ENCODE data around the gene MTERF4.

MTERF4 gene

GRCh38 chr2:241134711-241135110 lies 32.6 kb upstream of the MTERF4 start:
- DNase-seq (ENCODE audit: low spot score): no peak

DNA sequence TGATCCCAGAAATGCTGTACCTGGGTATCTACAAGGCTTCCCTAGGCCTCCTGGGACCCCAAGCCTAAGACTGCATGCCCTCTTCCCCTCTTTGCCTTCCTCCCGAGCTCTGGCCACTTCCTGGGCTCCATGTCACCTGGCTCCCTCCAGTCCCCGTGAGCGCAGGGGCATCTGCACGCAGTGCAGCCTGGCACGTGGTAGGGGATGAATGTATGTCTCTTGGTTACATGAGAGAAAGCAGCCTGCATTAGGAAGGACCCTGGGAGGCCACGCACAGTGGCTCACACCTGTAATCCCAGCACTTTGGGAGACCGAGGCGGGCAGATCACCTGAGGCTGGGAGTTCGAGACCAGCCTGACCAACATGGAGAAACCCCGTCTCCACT lies 31.3 kb upstream of the MTERF4 start:
- DNase-seq (ENCODE audit: low spot score): no peak

DNA sequence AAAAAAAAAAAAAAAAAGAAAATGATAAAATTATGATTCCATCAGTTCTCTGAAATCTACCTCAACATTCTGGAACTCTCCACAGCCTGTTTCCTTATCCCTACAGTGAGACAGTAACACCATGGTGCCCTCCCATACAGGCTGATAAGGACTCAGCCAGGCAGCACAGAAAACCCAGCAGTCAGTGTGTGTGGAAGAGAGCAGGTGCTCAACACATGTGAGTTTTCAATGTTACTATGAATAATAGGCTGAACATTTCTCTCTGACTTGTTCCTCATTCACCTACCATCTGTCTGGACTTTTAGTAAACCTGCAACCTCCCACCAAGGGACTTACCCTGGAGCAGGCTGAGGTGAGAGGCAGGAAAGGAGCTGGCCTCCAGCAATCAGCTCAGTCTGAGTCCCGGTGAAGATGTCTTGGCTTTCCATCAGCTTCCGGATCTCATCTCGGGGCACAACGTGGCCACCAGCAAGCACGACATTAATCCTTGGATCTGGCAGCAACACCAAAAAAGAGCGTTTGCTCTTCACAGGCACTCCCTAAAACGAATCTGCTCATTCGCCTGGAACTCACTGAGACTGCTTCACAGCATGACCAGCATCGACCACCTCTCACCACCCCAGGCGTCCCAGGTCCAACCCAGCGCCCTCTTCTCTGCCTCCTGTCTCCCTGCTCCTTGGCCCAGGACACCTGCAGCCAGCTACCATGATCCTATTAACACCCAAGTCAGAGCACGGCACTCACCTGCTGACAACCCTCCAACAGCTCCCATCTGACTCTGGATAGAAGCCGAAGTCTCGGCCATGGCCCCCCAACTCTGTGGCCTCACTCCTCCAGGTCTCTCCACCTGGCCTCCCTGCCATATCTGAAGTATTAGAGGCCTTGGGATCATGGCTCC lies 30.7 kb upstream of the MTERF4 start:
- no peak for DNase-seq (ENCODE audit: low spot score)

- no peak for DNase-seq (ENCODE audit: low spot score)
Measured at GRCh38 chr2:241131531-241131930, 29.4 kb upstream of the MTERF4 start.

DNA sequence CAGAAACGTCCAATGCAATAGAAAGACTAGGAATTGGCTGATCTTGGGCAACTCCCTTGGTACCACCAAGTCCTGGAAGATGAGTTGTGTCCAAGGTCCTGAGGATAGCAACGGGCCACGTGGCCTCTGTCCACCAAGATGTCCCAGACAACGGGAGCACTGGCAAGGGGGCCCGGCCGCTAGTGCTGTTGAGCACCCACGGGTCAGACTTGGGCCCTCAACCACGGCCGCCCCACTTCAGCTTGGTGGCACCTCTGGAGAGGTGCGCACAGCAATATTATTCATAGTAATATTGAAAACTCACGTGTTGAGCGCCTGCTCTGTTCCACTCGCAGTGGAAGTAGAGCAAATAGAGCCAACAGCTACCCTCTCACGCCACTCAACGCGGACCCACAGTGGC lies 28.2 kb upstream of the MTERF4 start:
- no peak for DNase-seq (ENCODE audit: low spot score)

DNA sequence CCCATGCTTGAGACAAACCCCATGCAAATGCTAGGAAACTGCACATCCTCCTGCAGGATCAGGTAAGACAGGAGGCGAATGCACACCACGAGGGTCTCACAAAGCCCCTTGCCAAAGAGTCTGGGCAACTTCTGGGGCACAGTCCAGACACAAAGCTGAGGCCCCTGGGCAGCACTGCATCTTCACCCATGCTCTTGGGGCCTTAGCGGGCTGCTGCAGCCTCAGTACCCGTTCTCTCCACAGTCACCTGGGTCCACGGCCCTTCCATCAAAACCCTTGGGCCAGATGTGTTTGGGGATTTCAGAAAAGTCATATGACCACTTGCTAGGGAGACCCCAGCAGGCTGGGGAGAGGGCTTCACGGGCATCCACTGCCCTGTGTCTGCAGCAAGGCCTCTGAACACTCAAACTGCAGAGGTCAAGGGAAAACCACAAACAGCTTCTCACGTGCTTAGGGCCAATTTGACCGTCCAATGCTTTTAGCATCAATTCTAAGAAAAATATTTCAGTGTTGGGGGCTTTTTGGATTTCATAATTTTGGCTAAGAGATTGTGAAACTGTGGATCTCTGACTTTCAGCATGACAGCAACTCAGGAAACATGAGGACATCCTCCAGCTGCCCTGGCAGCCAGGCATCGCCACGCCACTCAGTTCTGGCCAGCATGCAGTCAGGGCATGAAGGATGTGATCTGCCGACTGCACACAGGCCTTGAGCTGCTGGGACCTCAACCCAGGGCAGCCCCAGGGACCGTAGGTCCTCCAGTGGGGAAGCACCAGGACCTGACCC lies 27.2 kb upstream of the MTERF4 start:
- no peak for DNase-seq (ENCODE audit: low spot score)

GRCh38 chr2:241128266-241128665 lies 26.2 kb upstream of the MTERF4 start:
- no peak for DNase-seq (ENCODE audit: low spot score)

GRCh38 chr2:241126771-241127202 lies 24.7 kb upstream of the MTERF4 start:
- DNase-seq (ENCODE audit: low spot score): no peak

DNA sequence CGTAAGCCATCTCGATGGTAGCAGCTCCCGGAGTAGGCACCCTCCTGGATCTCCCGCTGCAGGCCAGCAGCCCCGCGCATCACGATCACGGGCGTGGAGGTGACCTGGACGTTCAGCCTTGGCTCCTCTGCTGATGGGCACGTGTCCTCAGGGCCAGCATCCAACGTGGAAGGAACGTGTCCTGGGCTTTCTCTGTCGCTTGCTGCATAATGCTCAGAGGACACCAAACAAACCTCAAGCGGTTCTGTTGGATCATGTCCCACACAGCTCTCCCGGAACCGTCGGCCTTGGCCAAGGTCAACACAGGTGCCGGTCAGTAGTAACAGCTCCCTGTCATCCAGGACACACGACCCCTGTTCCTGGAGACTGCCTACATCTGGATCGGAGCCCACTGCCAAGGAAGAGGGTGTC lies 24.1 kb upstream of the MTERF4 start:
- DNase-seq (ENCODE audit: low spot score): no peak

GRCh38 chr2:241125626-241126025 lies 23.5 kb upstream of the MTERF4 start:
- DNase-seq (ENCODE audit: low spot score): no peak

GRCh38 chr2:241123816-241124536 lies 21.9 kb upstream of the MTERF4 start:
- no peak for DNase-seq (ENCODE audit: low spot score)

DNA sequence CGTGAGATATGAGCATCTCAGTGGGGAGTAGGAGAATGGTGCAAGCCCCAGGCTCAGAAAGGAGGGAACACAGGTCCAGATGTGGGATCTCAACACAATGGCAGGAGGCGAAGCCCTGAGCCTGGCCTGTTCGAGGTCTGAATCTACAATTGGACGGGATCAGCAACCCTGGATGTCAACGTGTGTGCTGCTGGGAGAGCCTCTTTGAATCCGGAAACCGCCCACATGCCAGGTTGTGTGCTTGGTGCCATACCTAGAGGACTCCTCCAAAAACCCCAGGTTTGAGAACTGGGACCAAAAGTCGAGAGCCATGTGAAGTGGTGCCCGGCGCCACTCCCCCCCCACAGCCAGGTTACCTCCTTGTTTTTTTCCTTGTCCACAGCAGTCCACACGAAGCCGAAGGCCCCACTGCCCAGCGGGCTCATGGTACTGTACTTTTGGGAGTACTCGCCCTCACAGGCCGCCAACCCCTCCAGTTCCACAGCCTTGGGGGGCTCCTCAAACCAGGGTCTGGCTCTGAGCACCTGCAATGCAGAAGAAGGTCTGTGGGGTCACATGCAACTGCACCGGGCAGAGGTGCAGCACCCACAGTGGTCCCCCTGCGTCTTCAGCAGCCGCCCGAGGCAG lies 20.4 kb upstream of the MTERF4 start:
- no peak for DNase-seq (ENCODE audit: low spot score)

GRCh38 chr2:241121008-241121407 lies 18.9 kb upstream of the MTERF4 start:
- no peak for DNase-seq (ENCODE audit: low spot score)

DNA sequence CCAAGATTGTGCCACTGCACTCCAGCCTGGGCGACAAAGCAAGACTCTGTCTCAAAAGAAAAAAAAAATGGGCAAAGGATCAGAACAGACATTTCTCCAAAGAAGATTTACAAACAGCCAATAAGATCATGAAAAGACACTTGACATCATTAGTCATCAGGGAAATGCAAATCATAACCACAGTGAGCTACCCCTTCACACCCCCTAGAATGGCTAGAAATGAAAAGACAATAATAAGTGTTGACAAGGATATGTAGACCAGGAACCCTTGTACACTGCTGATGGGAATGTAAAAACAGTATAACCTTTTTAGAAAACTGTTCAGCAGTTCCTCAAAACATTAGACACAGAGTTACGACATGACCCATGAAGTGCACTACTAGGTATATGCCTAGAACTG lies 18.4 kb upstream of the MTERF4 start:
- DNase-seq (ENCODE audit: low spot score): no peak

- no peak for DNase-seq (ENCODE audit: low spot score)
Measured at GRCh38 chr2:241118737-241119505, 16.8 kb upstream of the MTERF4 start.

- DNase-seq (ENCODE audit: low spot score): no peak
Measured at GRCh38 chr2:241116606-241117560, 14.8 kb upstream of the MTERF4 start.

- DNase-seq (ENCODE audit: low spot score): no peak
Measured at GRCh38 chr2:241115361-241115760, 13.3 kb upstream of the MTERF4 start.

DNA sequence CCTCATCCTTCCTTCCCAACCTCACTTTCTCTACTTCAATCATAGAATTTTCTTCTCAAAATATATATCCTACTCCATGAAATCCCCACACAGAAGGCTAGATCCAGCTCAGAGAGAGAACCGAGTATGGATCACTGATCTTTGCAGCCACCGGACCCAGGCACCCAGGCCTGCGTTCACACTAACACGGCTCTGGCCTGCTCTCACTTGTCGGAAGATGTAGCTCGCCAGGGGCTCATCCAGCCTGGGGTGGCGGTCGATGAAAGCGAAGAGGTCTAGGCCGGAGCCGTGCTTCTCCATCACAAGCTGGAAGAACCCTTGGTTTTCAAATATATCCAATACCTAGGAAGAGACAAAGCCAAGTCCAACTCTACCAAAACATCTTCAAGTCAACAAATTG lies 12.7 kb upstream of the MTERF4 start:
- no peak for DNase-seq (ENCODE audit: low spot score)

- DNase-seq (ENCODE audit: low spot score): no peak
Measured at GRCh38 chr2:241112592-241112991, 10.5 kb upstream of the MTERF4 start.

- no peak for DNase-seq (ENCODE audit: low spot score)
Measured at GRCh38 chr2:241112046-241112445, 10.0 kb upstream of the MTERF4 start.
